GM19099 (cell line): ENCODE data around the gene MTERF2.

Experiments
- POLR2A ChIP-seq: IDR thresholded peaks from 3 replicates; pipeline ENCODE4 v1.6.1; 2011; ENCODE audit warnings: low read depth; ENCODE audit not compliant: insufficient read length; ENCODE audit errors: extremely low read depth

The MTERF2 gene

DNA sequence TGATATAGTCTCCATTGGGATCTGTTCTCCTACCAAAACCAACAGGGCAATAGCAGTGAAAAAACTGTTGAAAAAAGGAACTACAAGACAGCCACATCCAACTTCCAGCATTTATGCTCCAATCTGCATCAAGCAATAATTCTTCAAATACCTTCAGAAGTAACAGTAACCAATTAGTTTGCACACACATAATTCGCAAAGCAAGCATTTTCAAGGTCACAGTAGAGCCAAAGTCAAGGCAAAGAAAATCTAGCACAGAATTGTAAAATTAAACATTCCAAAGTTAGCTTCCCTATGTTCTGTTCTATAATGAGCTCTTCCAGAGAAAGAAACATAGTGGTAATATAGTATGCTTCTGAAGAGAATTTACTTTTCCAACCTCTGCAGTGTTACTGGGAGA lies 11.0 kb upstream of the MTERF2 start:
- no peak for TF ChIP-seq POLR2A

DNA sequence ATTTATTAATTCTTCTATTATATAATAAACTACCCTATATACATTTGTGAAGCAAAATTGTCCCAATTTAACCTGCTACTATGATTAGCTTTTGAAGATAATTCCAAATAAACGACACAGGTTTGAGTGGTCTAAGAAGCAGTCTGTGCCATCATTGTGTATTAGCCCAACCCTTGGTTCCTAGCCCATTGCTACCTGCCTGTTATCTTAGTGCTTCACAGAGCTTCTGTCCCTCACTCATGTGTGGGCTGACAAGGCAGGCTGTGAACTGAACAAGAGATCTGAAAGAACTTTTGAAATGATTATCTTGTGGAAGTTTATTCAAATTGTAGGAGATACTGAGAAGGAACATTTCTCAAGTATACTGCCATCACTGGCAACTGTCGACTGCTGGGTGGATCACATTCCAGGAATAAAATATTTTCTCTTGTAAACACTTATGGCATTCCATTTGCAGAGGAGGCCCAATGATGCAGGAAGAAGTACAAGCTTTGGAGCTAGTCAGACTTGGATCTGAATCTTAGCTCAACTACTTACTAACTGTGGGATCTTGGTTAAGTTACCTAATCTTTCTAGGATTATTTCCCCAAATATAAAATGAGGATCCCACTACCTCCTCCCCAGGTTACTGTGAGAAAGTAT lies 7.8 kb upstream of the MTERF2 start:
- no peak for TF ChIP-seq POLR2A

DNA sequence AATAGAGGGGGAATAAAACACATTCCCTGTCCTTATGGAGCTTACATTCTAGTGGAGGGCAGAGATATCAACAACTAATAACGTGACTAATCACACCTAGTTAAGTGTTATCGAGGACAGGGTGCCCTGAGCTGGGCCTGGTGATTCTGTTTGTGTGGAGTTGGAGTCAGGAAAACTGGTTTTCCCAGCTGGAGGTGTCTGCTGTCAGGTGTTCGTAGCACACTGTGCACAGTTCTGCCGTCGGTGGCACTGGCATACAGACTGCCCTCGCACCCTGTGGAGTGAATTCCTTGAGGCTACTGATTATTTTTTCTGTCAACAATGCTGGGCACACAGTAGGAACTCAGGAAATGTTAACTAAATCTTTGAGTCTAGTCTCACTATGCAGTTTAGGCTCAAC lies 900 bp upstream of the MTERF2 start:
- no peak for TF ChIP-seq POLR2A

DNA sequence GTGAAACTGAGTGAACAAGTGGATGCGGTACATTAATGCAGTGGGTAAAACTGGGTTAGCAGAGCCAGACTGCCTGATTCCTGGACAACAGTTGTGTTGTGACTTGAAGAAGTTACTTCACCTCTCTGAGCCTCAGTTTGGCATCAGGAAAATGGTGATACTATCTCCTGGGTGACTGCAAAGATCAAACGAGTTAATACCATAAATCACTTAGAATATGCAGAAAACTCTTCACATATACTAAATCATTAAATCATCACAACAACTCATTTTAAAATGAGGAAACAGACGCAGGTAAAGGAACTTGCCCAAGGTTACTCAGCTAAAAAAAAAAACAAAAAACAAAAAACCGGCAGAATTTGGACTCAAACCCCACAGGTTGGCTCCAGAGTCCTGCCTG lies 811 bp downstream of the MTERF2 start:
- no peak for TF ChIP-seq POLR2A

DNA sequence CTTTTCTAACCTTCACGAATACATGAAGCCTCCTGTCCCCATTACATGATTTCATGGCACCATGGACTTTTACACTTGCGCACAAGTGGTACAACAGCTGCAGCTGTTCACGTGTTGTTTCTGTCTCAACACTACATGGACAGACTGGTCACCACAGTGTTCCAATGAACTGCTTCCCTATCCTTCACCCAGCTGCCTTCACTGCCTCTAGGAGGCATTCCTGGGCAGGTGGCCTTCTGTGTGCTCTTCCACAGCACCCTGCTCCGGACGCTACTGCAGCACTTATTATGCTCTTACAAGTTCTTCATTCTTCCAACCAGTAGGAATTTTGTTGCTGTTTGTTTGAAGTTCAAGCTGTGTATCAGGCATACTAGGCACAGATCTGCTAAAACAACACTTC lies 1.5 kb downstream of the MTERF2 start:
- TF ChIP-seq POLR2A, result no peak

DNA sequence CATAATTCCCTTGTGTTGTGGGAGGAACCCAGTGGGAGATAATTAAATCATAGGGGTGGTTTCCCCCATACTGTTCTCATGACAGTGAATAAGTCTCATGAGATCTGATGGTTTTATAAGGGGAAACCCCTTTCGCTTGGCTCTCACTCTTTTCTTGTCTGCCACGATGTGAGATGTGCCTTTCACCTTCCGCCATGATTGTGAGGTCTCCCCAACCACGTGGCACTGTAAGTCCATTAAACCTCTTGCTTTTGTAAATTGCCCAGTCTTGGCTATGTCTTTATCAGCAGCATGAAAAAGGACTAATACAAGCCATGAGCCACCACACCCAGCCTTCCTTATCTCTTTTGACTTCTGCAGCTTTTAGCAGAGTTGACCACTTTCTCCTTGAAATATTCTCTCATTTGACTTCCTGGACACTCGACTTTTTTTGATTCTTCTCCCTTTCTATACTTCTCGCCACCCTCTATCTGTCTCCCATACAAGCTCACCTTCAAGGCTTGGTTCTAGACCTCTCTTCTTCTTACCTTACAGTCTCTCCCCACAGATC lies 2.3 kb downstream of the MTERF2 start:
- no peak for TF ChIP-seq POLR2A

DNA sequence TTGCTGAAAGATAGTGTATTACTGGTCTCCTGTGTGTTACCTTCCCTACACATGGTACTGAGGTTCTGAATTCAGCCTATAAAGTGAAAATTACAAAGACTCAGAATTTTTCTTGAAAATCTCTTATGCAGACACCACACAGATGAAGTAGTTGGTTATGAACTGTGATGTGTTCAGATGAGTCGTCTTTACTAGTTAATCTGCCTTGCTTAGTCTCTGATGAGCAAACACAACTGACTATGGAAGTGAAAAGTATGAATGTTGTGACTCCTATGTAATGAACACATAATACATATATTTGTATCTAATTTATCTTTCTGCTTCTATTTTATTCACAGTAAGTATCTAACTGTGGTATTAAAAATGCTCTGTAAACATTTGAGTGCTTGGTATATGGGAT lies 4.7 kb downstream of the MTERF2 start:
- TF ChIP-seq POLR2A, result no peak

DNA sequence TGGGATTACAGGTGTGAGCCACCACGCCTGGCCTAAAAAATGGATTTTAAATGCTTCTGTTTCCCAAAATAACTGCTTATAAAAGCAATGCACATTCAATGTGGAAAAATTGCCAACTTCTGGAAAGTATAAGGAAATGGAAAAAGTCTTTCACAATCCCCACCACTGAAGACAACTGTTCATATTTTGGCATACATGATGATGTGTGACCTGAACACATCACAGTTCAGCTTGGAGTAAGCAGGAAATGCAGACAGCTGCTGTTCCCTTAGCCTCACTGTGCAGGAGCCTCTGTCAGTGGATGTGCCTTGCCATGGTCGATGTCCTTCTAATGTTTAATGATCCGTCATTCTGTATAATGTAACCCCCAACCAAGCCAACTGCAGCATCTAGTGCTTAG lies 5.2 kb downstream of the MTERF2 start:
- TF ChIP-seq POLR2A, result no peak

DNA sequence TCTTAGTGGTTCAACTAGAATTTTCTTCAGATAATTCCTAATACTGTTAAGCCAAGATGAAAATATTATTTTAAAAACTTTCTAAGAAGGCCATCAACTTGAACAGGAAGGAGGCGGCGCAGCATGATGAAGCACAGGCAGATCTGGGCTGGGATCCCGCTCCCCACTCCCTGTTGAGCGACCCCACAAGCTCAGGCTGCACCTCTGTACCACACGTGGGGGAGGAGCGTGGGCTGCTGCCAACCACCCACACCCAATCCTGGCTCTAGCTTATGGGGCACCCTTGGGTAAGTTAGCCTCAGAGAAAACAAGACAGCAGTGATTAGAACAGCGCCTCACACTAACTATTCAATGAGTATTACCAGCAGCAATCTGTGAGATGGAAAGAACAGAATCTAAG lies 6.0 kb downstream of the MTERF2 start:
- TF ChIP-seq POLR2A, result no peak

DNA sequence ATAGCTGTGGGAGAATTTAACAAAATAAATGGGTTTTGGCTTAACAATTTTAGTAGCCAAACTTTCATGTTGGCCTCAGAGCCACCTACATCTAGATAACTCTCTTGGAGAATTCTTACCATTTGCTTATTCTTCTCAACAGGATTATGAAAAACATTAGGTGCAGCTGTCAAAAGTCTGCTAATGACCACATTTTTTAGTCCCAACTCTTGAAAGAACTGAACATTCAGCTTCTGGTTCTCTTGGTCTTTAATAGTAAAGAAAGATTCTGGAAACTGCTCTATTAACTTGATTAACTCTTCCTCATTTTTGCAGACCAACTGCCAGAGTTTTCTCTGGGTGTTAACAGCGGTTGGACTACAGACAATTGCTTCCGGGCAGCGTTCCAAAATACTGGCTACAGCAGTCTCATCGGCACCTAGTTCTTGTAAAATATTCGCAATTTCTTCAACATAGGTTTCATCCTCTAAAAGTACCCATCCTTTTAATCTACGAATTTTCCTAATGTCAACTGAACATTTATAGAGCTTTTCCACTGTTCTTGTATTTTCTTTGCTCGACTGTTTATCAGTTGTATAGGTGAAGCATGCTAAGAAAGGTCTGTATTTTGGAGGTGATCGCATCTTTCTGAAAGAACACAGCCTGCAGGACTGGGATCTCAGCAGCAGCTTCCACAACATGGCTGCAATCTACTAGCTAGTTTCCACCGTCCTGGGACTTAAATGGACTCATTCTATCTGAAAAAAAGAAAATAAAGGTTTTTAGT lies 8.7 kb downstream of the MTERF2 start:
- TF ChIP-seq POLR2A, result no peak

DNA sequence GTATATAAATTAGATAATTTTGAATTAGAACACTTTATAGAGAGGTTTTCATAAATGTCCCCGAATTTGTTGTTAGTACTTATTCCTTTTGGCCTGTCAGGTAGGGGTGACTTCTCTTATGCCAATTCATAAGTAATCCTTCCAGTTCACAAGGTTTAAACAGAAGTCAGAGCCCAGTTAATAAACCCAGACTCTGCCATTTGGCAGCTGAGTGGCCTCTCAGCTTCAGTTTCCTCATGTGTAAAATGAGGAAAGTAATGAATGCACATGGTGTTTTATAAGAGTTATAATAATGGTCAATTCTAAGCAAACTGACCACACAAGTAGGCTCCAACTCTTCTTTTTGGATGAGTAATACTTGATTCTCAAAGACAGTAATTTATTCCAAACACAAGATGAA lies 10.3 kb downstream of the MTERF2 start:
- TF ChIP-seq POLR2A, result no peak

DNA sequence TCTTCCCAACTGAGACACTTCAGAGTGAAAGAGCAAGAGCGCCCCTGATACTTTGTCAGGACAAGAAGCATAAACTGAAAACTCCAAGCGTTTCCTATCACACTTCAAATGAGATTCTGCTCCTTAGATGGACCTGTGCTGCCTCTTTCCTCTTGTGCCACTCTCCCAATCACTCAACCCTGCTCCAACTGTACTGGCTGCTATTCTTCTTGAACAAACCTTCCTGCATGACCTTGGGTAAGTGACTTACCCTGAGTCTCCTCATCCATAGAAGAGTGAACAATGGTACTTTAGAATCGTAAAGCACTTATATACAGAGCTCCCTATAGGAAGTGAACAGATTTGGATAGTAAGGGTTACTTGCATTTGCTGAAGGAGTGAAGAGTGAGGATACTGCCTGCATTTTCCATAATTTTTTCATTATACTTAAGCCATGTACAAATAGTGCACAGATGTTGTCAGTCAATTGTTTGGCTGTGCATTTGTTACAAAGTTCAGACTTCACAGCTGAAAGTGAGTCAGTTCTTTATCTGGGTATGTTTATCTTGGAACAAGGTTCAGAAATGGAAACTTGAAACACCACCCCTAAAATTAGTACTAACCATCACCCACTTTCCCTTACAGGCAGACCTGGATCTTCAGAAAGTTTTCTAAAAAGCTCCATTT lies 10.8 kb downstream of the MTERF2 start:
- TF ChIP-seq POLR2A, result no peak

DNA sequence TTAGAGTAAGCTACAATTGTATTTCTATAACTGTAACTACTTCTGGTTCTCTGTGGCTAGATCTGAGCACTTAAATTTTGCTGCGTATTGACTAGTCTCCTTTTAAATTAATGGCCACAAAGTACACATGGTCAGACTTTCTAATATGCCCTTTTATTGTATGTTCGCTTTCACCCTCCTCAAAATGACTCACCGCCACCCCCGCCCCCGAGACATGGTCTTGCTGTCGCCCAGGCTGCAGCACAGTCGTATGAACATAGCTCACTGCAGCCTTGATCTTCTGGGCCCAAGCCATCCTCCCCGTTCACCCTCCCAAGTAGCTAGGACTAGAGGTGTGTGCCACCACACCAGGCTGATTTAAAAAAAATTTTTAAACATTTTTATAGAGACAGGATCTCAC lies 11.8 kb downstream of the MTERF2 start:
- no peak for TF ChIP-seq POLR2A

DNA sequence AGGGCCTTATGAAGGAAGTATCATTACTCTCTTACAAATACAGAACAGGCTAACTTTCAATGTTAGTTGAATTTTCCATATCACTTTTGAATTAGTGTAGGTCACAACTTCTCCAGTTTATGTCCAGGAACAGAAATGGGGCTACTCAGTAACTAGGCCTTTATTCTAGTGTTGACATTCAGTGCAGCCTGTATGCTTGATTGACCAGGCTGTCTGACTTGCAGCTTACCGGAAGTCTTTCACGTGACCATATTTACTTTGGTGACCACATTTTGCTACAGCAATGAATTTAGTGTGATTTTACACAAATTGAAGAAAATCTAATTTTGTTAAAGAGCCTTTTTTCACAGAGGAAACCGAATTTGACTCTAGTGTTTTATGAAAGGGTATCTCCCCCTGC lies 12.4 kb downstream of the MTERF2 start:
- no peak for TF ChIP-seq POLR2A

DNA sequence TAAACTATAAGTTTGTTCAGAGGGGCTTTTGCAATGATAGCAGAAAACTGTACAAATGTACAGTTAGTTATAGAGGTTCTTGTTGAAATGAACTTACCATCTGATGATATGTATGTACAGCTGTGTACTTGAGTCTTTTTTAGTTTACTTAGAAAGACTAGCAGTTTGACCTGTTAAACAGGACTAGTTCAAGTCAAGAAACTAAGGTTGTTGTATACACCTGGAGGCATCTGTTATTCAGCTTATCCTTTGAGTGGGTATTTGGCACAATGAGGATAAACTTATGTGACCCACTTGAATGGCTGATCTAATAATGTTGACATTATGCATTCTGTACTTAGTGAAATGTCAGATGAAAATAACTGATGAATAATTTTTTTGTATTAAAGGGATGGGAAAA lies 13.4 kb downstream of the MTERF2 start:
- no peak for TF ChIP-seq POLR2A

DNA sequence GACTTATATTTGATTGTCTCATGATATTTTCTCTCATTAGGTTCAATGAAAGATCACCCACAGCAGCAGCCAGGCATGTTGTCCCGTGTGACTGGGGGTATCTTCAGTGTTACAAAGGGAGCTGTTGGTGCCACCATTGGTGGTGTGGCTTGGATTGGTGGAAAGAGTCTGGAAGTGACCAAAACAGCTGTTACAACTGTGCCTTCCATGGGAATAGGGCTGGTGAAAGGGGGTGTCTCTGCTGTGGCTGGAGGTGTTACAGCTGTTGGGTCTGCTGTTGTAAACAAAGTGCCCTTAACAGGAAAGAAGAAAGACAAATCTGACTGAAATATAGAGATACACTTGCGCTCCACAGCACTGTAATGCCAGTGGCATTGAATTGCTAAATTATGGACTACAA lies 15.9 kb downstream of the MTERF2 start:
- TF ChIP-seq POLR2A, result no peak

DNA sequence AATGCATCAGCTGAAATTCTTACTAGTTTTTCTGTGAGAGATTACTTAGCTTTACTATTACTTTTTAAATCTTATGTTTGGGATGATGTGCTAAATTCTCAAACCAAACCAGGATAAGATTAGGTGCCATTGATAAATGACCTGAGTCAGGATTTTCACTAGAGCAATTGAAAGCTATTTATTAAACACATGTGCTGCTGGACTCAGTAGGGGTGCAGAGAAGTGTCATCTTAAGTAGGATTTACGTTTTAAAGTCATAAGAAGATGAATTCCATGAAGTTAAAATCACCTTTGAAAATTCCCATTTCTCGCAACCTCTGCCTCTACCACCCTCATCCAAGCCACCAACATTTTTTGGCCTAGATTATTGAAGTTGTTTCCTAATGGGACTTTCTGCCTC lies 22.4 kb downstream of the MTERF2 start:
- no peak for TF ChIP-seq POLR2A

DNA sequence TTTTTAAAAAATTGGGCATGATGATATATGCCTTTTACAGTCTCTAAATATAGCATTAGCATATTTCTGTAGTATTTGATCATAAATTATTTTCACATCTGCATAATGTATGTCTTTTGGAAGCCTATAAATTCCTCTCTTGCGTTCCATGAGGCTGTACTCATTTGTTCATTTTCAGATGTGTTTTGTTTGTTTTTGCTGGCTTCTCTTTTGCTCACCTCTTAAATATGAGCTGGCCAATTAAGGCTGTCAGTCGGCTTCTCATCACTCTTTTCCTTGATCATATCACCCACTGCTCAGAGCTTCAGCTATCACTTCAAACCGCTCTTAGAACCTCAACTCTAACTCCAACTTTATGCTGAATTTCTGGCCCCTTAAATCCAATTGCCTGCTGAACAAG lies 24.7 kb downstream of the MTERF2 start:
- TF ChIP-seq POLR2A, result no peak
